Kasumi-1 (cell line): ENCODE data around the gene GDAP2.
"Not testable (repeated sequence)": the region's sequence is repeated elsewhere in the genome, so short reads cannot be mapped to it uniquely, and the experiment has no call there.

Experiments used
- DNase-seq, 2 experiments: peaks; one replicate each; lab custom pipeline; 2025; lab: John Stamatoyannopoulos, UW

GDAP2 gene

GRCh38 chr1:117929343-117930172 is at the start of gene GDAP2, which contains the start of gene WDR3:
TSS of gene GDAP2 (minus strand) at chr1:117929621. CDS start at chr1:117920357, 9,264 bp downstream.
TSS of gene WDR3 (plus strand) at chr1:117929739. CDS start at chr1:117933320, 3,581 bp downstream.
- DNase-seq: peak; percentile 97

DNA sequence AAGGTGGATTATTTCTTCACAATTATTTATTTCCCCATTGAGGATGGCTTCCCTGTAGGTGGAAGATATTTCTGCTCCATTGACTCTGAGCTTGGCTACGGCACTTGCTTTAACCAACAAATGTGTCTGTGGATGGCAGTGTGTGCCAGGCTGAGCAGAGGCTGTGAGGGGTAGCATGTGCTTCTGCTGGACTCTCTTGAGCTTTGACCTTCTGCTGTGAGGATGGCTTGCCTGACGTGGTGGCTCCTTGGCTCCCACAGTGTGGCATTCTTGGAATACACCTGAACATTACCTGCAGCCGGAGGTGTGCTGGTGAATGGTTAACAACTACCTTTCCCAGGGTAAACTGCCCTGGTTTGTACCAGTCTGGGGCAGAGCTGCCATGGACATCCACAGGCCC is 47.0 kb upstream of the GDAP2 start:
- no peak for DNase-seq

DNA sequence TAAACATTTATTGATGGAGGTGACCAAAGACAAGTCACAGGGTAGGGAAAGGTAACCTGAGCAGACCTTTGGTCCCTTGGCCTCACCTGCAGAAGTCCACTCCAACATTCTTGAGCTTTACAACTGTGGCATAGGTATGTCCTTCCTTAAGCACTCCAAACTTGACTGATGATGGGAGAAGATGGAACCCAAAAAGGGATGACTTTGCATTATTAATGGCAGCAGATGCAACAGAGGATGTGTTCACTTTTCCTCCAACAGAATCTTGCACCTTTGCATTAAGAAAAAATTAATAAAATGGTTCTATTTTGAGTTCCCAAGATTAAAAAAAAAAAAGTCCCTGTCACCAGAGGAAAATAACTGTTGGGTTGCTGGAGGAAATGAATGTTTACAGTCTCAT is 42.4 kb upstream of the GDAP2 start:
- no peak for DNase-seq

- DNase-seq: no peak
Measured at GRCh38 chr1:117970252-117970651, 40.8 kb upstream of the GDAP2 start.

DNA sequence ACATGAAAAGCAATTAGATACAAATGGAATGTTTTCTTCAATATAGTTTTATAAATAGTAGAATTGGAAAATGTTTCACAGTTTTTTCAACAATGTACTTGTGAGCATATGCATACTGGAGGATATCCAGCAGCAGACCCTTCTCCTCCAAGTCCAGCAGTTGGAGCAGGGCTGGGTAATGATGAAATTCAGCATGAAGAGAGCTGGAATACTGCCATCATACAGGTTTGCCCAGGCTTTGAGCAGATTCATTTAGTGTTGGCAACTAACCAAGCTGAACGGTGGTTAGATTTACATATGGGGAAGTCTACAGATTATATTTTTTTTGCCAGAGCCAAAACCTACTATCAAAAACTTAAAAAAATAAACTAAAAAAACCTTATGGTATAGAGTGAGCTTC is 38.5 kb upstream of the GDAP2 start:
- no peak for DNase-seq

GRCh38 chr1:117967477-117967876 is 38.1 kb upstream of the GDAP2 start:
- peak; percentile 42 to 63 for DNase-seq

DNA sequence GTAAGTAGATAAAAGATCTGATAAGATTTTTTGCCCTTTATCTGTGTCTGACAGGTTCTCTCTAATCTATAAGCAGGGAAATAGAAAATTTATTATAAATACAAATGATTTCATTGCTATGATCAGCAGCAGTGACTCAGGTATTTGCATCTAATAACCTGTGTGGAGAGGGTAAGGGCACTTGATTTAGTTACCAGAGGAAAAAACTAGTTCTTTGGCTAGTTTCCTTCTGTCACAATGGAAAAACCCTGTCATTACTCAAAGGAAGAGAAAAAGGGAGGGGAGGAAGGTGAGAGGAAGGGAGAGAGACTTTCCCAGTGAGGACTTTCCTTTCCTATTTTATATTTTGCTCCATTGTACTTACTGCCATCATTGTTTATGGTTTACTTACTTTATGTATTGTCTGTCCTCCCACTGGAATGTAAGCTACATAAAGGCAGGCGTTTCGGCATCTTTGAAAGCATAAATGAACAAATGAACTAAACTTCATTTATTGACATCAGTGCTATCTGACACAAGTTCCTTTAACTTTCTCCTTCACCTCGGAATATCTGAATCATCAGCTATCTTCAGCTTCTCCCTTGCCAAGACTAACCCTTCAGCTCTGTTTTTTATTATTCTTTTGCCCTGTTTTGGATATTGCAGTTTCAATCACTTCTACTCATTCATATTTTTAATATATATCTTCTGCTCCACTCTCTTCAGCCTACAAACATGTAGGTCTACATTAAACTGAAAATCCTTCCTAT is 35.0 kb upstream of the GDAP2 start:
- no peak for DNase-seq

GRCh38 chr1:117959364-117959763 is 29.9 kb upstream of the GDAP2 start:
- DNase-seq: no peak

- DNase-seq: no peak
Measured at GRCh38 chr1:117952386-117952785, 23.0 kb upstream of the GDAP2 start.

- DNase-seq: no peak
Measured at GRCh38 chr1:117942293-117942692, 12.9 kb upstream of the GDAP2 start.

- DNase-seq: no peak
Measured at GRCh38 chr1:117933769-117934168, 4.3 kb upstream of the GDAP2 start.

GRCh38 chr1:117932576-117932975 is 3.2 kb upstream of the GDAP2 start:
- no peak for DNase-seq

DNA sequence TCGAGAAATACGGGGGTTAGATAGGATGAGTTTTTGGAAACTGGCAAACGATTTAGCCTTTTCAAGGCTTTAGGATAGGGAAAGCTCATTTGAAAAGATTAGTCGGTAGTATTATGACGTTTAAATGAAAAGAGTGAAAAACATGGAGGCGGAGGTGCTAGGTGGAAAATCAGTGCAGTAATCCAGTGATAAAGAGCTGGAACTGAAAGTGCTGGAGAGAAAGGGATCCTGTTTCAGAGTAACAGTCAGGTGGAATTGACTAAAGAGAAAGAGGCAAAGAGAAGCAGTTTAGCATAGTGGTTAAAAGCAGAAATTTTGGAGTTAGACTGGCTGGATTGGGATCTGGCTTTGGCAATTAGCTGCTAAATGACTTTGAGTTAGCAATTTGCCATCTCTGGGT is 1.1 kb upstream of the GDAP2 start:
- DNase-seq: peak in 1 of 2 experiments; percentile 16

GRCh38 chr1:117930173-117930447 is 689 bp upstream of the GDAP2 start:
- no peak for DNase-seq

GRCh38 chr1:117928881-117929342 is 509 bp downstream of the GDAP2 start:
- DNase-seq: peak; percentile 53 to 63

GRCh38 chr1:117925981-117926380 is 3.4 kb downstream of the GDAP2 start:
- DNase-seq: peak in 1 of 2 experiments; percentile 14

DNA sequence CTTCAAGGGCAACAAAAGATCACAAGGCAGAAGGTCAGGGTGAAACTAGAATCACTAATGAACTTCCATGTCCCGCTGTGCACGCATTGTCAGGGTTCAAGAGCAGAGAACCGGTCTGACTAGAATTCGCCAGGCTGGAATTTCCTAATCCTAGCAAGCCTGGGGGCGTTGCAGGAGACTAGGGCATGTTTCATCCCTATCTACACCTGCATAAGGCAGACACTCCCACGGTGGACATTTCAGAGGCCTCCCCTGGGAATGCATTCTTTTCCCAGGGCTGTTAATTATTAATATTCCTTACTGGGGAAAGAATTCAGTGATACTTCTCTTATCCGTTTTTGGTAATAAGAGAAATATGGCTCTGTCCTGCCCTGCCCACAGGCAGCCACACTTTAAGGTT is 6.7 kb downstream of the GDAP2 start:
- not testable (repeated sequence) for DNase-seq

DNA sequence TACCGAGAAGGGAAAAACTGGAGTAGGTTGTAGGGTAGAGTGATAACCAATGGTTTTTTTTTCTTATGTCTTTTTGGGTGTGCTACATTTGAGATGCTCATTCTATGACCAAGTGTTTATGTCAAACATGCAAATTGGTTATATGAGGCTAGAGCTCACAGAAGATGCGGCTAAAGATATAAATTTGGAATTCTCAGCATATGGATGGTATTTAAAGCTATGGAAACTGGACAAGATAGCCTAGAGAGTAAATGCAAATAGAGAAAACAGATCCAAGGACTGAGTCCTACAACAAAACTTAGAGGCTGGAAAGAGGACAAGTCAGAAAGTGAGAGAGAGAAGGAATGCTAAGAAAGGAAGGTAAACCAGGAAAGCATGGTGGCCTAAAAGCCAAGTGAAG is 7.4 kb downstream of the GDAP2 start:
- DNase-seq: no peak

DNA sequence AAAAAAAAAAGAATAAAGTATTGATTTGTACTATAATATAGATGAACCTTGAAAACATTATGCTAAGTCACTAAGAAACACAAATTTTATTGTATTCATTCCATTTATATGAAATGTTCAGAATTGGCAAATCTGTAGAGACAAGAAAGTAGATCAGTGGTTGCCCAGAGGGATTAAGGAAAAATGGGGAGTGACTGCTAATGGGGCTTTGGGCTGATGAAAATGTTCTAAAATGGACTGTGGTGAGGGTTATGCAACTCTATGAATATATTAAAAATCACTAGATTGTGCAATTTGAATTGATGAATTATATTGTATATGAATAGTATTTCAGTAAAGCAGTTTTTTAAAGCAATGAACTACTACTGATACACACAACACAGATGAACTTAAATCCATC is 10.0 kb downstream of the GDAP2 start:
- no peak for DNase-seq

GRCh38 chr1:117911051-117911450 is 18.4 kb downstream of the GDAP2 start:
- DNase-seq: no peak

DNA sequence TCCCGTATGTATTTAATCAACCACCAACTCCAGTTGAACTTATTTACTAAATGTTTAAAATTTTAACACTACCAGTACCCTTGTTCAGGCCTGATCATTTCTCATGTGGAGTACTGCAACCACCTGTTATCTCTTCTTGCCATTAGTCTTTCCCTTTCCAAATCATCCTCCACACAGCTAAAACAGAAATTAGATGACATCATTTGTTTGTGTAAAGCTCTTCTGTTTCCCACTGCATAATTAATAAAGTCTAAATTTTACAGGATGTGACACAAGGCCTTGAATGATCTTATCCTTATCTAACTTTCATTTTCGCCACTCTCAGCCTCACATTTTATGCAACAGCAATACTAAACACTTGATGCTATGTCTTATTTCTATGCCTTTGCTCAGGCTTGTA is 24.4 kb downstream of the GDAP2 start:
- DNase-seq: no peak

- no peak for DNase-seq
Measured at GRCh38 chr1:117904485-117904884, 24.9 kb downstream of the GDAP2 start.

DNA sequence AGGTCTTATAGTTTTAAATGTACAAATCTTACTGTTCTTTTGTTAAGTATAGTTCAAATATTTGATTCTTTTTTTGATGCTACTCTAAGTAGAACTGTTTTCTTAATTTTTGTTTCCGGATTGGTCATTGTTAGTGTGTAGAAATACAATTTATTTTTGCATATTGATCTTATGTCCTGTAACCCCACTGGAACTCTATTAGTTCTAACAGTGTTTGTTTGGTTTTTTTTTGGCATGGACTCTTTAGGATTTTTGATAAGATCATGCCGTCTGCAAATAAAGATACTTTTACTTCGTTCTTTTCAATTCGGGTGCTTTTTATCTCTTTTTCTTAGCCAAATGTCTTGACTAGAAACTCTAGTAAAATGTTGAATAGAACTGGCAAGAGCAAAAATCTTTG is 26.5 kb downstream of the GDAP2 start:
- DNase-seq: no peak
